ENCODE data around the gene ALDH8A1. TPM values are rescaled to one million over a fixed set of nuclear protein-coding genes. Genes with fewer than 3 reads are reported as not detected.

The ALDH8A1 gene
- total RNA-seq, 1 donor from 2014 or later: 0.86 TPM

GRCh38 chr6:134943522-134944111 lies 6.3 kb downstream of the ALDH8A1 start:
- H3K27me3 ChIP-seq (ENCODE audit: low read depth): no peaks in the 10 kb centered on the region
- no peaks in the 10 kb centered on the region for H3K9me3 ChIP-seq
- no peak for DNase-seq
- no peak for ATAC-seq
- H3K27ac ChIP-seq: no peak overlapping the region
- no peaks in the 10 kb centered on the region for H3K36me3 ChIP-seq
- intact Hi-C loops (cut with DNase I): no loop called here
- H3K4me3 ChIP-seq: no peak overlapping the region
- H3K4me1 ChIP-seq: no peaks in the 10 kb centered on the region
- TF ChIP-seq, protein P1, sequence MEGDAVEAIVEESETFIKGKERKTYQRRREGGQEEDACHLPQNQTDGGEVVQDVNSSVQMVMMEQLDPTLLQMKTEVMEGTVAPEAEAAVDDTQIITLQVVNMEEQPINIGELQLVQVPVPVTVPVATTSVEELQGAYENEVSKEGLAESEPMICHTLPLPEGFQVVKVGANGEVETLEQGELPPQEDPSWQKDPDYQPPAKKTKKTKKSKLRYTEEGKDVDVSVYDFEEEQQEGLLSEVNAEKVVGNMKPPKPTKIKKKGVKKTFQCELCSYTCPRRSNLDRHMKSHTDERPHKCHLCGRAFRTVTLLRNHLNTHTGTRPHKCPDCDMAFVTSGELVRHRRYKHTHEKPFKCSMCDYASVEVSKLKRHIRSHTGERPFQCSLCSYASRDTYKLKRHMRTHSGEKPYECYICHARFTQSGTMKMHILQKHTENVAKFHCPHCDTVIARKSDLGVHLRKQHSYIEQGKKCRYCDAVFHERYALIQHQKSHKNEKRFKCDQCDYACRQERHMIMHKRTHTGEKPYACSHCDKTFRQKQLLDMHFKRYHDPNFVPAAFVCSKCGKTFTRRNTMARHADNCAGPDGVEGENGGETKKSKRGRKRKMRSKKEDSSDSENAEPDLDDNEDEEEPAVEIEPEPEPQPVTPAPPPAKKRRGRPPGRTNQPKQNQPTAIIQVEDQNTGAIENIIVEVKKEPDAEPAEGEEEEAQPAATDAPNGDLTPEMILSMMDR (IDR thresholded peaks at IDR 0.05): no peak

DNA sequence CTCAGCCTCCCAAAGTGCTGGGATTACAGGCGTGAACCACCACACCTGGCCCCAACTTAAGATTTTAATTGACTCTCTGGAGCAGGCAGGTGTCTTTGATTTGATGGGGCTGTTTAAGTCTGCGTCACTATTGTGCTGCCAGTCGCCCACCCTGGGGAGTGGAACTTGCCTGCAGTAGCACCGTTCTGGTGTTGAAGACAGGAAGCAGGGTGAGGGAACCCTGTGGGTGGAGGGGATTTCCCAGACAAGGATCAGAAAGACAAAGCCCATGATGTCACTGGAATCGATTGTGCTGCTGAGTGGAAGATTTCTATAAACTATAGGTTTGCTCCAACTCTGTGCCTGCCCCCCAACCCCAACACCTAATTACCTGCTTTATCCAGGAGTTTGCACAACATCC lies 11.0 kb downstream of the ALDH8A1 start:
- Histone ChIP-seq H3K4me3 (no peak overlapping the region), H3K27ac (no peak overlapping the region), H3K36me3 (no peaks in the 10 kb centered on the region), H3K27me3 (ENCODE audit: low read depth) (no peaks in the 10 kb centered on the region), H3K9me3 (no peaks in the 10 kb centered on the region), H3K4me1 (no peaks in the 10 kb centered on the region)
- TF ChIP-seq, protein P1 (IDR thresholded peaks at IDR 0.05): no peak
- intact Hi-C loops (cut with DNase I): no loop called here
- DNase-seq (no peak), ATAC-seq (no peak)

DNA sequence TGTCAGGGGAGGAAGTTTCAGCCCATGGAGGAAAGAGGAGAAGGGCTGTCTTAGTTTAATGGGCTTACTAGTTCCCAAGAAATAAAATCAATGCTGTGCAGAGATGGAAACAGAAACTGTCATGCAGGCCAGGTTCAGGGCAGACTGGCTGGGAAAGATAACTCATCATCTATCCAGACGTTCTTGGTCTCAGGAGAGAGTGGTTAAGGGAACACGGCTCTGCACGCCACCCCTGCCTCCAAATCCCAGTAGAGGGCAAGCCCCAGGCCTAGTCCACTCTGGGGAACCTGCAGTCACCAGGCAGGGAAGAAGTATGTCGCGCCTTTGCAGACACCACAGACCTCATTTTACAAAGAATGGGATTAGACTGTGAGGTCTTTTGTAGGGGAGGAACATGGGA lies 12.5 kb downstream of the ALDH8A1 start:
- H3K4me3 ChIP-seq: no peak overlapping the region
- ATAC-seq: peak in 1 of 2 donors; percentile 23
- H3K27ac ChIP-seq: no peak overlapping the region
- H3K9me3 ChIP-seq: no peaks in the 10 kb centered on the region
- intact Hi-C loops (cut with DNase I): no loop called here
- no peaks in the 10 kb centered on the region for H3K4me1 ChIP-seq
- no peak for DNase-seq
- H3K36me3 ChIP-seq: no peaks in the 10 kb centered on the region
- no peaks in the 10 kb centered on the region for H3K27me3 ChIP-seq (ENCODE audit: low read depth)
- TF ChIP-seq, protein P1 (IDR thresholded peaks at IDR 0.05): no peak

- H3K36me3 ChIP-seq: no peaks in the 10 kb centered on the region
- H3K27me3 ChIP-seq (ENCODE audit: low read depth): no peaks in the 10 kb centered on the region
- TF ChIP-seq, protein P1 (IDR thresholded peaks at IDR 0.05): no peak
- DNase-seq: no peak
- H3K9me3 ChIP-seq: no peaks in the 10 kb centered on the region
- no peak overlapping the region for H3K27ac ChIP-seq
- intact Hi-C loops (cut with DNase I): no loop called here
- ATAC-seq: no peak
- H3K4me1 ChIP-seq: no peaks in the 10 kb centered on the region
- no peak overlapping the region for H3K4me3 ChIP-seq
These were observed 13.0 kb downstream of the ALDH8A1 start for GRCh38 chr6:134936931-134937330.

DNA sequence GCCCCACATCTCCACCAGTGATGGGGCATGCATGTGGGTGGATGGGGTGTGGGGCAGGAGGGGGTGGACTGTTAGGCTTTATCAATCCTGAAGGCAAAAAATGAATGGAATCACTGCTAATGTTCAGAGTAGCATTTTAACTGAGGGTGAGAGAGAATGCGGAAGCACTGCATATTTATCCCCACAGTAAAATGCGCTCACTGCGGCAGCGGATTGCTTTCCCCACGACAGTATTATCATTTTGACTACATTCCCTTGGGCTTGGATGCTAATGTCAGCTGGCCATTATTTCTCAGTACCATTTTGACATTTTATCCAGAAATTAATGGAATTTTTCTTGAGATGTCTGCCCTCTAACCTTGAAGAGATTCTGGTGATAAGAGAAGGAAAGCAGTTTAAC lies 13.4 kb downstream of the ALDH8A1 start:
- Histone ChIP-seq H3K4me1 (no peaks in the 10 kb centered on the region), H3K36me3 (no peaks in the 10 kb centered on the region), H3K4me3 (no peak overlapping the region), H3K9me3 (no peaks in the 10 kb centered on the region), H3K27ac (no peak overlapping the region), H3K27me3 (ENCODE audit: low read depth) (no peaks in the 10 kb centered on the region)
- no peak for ATAC-seq
- TF ChIP-seq, protein P1 (IDR thresholded peaks at IDR 0.05): no peak
- intact Hi-C loops (cut with DNase I): no loop called here
- no peak for DNase-seq
